B cell (primary cell): ENCODE measurements around the gene PNPLA2.

Experiments
- EZH2 ChIP-seq: IDR thresholded peaks from 2 replicates; pipeline ENCODE4 v1.6.1; 2012; ENCODE audit warnings: borderline replicate concordance, low read depth, mild to moderate bottlenecking, moderate library complexity, low read length; ENCODE audit not compliant: insufficient read depth, poor library complexity, severe bottlenecking
- TF ChIP-seq, protein P1 (sequence below): fragments of 200-600 bp; IDR thresholded peaks from one replicate; pipeline ENCODE4 v1.8.0; 2022; ENCODE audit warnings: antibody characterized with exemption, mild to moderate bottlenecking

- TF ChIP-seq, protein P1, sequence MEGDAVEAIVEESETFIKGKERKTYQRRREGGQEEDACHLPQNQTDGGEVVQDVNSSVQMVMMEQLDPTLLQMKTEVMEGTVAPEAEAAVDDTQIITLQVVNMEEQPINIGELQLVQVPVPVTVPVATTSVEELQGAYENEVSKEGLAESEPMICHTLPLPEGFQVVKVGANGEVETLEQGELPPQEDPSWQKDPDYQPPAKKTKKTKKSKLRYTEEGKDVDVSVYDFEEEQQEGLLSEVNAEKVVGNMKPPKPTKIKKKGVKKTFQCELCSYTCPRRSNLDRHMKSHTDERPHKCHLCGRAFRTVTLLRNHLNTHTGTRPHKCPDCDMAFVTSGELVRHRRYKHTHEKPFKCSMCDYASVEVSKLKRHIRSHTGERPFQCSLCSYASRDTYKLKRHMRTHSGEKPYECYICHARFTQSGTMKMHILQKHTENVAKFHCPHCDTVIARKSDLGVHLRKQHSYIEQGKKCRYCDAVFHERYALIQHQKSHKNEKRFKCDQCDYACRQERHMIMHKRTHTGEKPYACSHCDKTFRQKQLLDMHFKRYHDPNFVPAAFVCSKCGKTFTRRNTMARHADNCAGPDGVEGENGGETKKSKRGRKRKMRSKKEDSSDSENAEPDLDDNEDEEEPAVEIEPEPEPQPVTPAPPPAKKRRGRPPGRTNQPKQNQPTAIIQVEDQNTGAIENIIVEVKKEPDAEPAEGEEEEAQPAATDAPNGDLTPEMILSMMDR: no peak
- no peak for TF ChIP-seq EZH2
Measured at GRCh38 chr11:859394-860131, 40.8 kb downstream of the PNPLA2 start.
